A549 (cell line): Measurements from ENCODE around the gene RNF126.

Source experiments
- CBX8 ChIP-seq: fragments of 200-600 bp; sonication (generic); IDR thresholded peaks from 2 replicates; pipeline ENCODE4 v1.6.1; 2016
- CEBPB ChIP-seq, 2 experiments: fragments of >200 bp in 1 of 2; sonication (Bioruptor Twin) in 1 of 2; formaldehyde crosslinking in 1 of 2; IDR thresholded peaks; 2 replicates each; pipeline ENCODE4 v1.6.1; 2012 to 2016
- EHMT2 ChIP-seq: fragments of 200-600 bp; sonication (generic); IDR thresholded peaks from 2 replicates; pipeline ENCODE4 v1.6.1; 2016; ENCODE audit warnings: antibody characterized with exemption, low read depth, mild to moderate bottlenecking, moderate library complexity
- EP300 ChIP-seq, 2 experiments: fragments of >200 bp; sonication (Bioruptor Twin); formaldehyde crosslinking; IDR thresholded peaks; 2 replicates in 1 of 2; 3 replicates in 1 of 2; pipeline ENCODE4 v1.6.1; 2016 to 2017
- HOXA7 ChIP-seq: fragments of 250-450 bp; sonication (Bioruptor Pico); IDR thresholded peaks from 2 replicates; pipeline ENCODE4 v1.5.0; 2020; ENCODE audit warnings: mild to moderate bottlenecking, moderate library complexity
- MAZ ChIP-seq: fragments of 150-350 bp; IDR thresholded peaks from 2 replicates; pipeline ENCODE4 v1.6.1; 2014; ENCODE audit warnings: antibody characterized with exemption, low read depth, low read length, borderline replicate concordance
- POLR2A ChIP-seq: IDR thresholded peaks from 2 replicates; pipeline ENCODE4 v1.6.1; 2012; ENCODE audit warnings: mild to moderate bottlenecking, low read length
- SMC3 ChIP-seq: fragments of >200 bp; sonication (Bioruptor Twin); formaldehyde crosslinking; IDR thresholded peaks from 3 replicates; pipeline ENCODE4 v1.6.1; 2018; ENCODE audit warnings: inconsistent platforms
- TP53 ChIP-seq: fragments of 250-450 bp; sonication (Bioruptor Pico); IDR thresholded peaks from 2 replicates; pipeline ENCODE4 v1.5.0; 2021; ENCODE audit warnings: mild to moderate bottlenecking, moderate library complexity
- TF ChIP-seq, protein P1 (sequence below): fragments of >200 bp; sonication (Bioruptor Twin); formaldehyde crosslinking; IDR thresholded peaks from 3 replicates; pipeline ENCODE4 v1.5.1; 2016
- TF ChIP-seq, protein P2 (sequence below): fragments of 150-350 bp; IDR thresholded peaks from 2 replicates; pipeline ENCODE4 v1.6.1; 2014; ENCODE audit warnings: low read depth, mild to moderate bottlenecking, low read length
- TF ChIP-seq, protein P3 (sequence below): IDR thresholded peaks from 2 replicates; pipeline ENCODE4 v1.6.1; 2012
- TF ChIP-seq, protein P4 (sequence below): fragments of 250-450 bp; sonication (Bioruptor Pico); IDR thresholded peaks from 2 replicates; pipeline ENCODE4 v1.5.0; 2021; ENCODE audit warnings: mild to moderate bottlenecking, moderate library complexity, borderline replicate concordance

DNA sequence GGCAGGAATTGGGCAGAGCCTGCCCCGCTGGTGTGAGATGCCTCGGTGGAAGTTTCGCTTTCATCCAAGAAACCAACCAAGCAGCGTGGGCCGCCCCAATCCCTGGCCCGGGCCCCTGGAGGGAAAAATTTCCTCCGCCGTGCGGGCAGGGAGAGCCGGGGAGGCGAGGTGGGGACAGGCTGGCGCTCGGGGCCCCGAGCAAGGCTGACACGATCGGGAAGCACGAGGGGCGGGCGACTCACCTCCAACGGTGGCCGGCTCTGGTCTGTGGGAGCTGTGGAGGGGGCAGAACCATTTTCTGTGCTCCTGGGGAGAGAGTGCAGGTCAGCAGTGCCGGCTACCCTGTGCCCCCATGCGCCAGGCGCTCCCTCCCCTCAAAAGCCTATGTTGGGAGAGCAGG is 11.0 kb downstream of the RNF126 start:
- TF ChIP-seq POLR2A (no peak), EP300 (IDR thresholded peaks at IDR 0.05) (no peak), MAZ (no peak), HOXA7 (CRISPR knock-in tag) (no peak), TP53 (no peak), EHMT2 (no peak), SMC3 (no peak), CEBPB (IDR thresholded peaks at IDR 0.05) (no peak), CBX8 (no peak)
- TF ChIP-seq, protein P1, sequence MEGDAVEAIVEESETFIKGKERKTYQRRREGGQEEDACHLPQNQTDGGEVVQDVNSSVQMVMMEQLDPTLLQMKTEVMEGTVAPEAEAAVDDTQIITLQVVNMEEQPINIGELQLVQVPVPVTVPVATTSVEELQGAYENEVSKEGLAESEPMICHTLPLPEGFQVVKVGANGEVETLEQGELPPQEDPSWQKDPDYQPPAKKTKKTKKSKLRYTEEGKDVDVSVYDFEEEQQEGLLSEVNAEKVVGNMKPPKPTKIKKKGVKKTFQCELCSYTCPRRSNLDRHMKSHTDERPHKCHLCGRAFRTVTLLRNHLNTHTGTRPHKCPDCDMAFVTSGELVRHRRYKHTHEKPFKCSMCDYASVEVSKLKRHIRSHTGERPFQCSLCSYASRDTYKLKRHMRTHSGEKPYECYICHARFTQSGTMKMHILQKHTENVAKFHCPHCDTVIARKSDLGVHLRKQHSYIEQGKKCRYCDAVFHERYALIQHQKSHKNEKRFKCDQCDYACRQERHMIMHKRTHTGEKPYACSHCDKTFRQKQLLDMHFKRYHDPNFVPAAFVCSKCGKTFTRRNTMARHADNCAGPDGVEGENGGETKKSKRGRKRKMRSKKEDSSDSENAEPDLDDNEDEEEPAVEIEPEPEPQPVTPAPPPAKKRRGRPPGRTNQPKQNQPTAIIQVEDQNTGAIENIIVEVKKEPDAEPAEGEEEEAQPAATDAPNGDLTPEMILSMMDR, result no peak
- TF ChIP-seq, protein P2, sequence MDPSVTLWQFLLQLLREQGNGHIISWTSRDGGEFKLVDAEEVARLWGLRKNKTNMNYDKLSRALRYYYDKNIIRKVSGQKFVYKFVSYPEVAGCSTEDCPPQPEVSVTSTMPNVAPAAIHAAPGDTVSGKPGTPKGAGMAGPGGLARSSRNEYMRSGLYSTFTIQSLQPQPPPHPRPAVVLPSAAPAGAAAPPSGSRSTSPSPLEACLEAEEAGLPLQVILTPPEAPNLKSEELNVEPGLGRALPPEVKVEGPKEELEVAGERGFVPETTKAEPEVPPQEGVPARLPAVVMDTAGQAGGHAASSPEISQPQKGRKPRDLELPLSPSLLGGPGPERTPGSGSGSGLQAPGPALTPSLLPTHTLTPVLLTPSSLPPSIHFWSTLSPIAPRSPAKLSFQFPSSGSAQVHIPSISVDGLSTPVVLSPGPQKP, result no peak
- TF ChIP-seq, protein P3, sequence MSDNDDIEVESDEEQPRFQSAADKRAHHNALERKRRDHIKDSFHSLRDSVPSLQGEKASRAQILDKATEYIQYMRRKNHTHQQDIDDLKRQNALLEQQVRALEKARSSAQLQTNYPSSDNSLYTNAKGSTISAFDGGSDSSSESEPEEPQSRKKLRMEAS, result no peak
- TF ChIP-seq, protein P4, sequence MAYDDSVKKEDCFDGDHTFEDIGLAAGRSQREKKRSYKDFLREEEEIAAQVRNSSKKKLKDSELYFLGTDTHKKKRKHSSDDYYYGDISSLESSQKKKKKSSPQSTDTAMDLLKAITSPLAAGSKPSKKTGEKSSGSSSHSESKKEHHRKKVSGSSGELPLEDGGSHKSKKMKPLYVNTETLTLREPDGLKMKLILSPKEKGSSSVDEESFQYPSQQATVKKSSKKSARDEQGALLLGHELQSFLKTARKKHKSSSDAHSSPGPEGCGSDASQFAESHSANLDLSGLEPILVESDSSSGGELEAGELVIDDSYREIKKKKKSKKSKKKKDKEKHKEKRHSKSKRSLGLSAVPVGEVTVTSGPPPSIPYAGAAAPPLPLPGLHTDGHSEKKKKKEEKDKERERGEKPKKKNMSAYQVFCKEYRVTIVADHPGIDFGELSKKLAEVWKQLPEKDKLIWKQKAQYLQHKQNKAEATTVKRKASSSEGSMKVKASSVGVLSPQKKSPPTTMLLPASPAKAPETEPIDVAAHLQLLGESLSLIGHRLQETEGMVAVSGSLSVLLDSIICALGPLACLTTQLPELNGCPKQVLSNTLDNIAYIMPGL, result no peak
